Esophagus muscularis mucosa (tissue), 4 donors: ENCODE measurements around the gene KCNJ10. TPM values are rescaled to one million over a fixed set of nuclear protein-coding genes. Genes with fewer than 3 reads are reported as not detected.
A peak's percentile ranks its signal among the peaks of the same experiment; 100 is the strongest.
"Not testable (repeated sequence)": the region's sequence is repeated elsewhere in the genome, so short reads cannot be mapped to it uniquely, and the experiment has no call there.

Experiments
- DNase-seq: peaks from one replicate; pipeline ENCODE4 v3.0.0-alpha.2; 2017; ENCODE audit errors: extremely low spot score
- H3K27ac ChIP-seq, 4 donors: fragments of 200-600 bp; sonication (generic); replicated peaks in 1 of 4; 1 replicate in 3 of 4; 2 replicates in 1 of 4; pipeline ENCODE4 v1.5.1; 2016 to 2019; ENCODE audit warnings: mild to moderate bottlenecking in 1 of 4
- H3K27me3 ChIP-seq, 4 donors: fragments of 200-600 bp; sonication (generic); one replicate each; pipeline versions ENCODE4 v1.5.1 to v1.6.0; 2016 to 2019
- H3K36me3 ChIP-seq, 4 donors: fragments of 200-600 bp; sonication (generic); one replicate each; pipeline ENCODE4 v1.5.1; 2016 to 2019
- H3K4me1 ChIP-seq, 4 donors: fragments of 200-600 bp; sonication (generic); one replicate each; pipeline ENCODE4 v1.5.1; 2016 to 2019
- H3K4me3 ChIP-seq, 4 donors: fragments of 200-600 bp; sonication (generic); 1 replicate in 2 of 4; 2 replicates in 2 of 4; pipeline ENCODE4 v1.5.1; 2016 to 2019; ENCODE audit warnings: mild to moderate bottlenecking in 4 of 4, moderate library complexity in 1 of 4
- H3K9me3 ChIP-seq, 4 donors: fragments of 200-600 bp; sonication (generic); 1 replicate in 3 of 4; 2 replicates in 1 of 4; pipeline ENCODE4 v1.5.1; 2016 to 2019
- CTCF ChIP-seq, 3 experiments: fragments of 200-600 bp in 2 of 3; fragments of 450-650 bp in 1 of 3; sonication (generic) in 2 of 3; IDR thresholded peaks; one replicate each; pipeline ENCODE4 v1.5.1; 2017 to 2019; ENCODE audit warnings: antibody characterized with exemption in 3 of 3, mild to moderate bottlenecking in 2 of 3, moderate library complexity in 1 of 3
- EP300 ChIP-seq: sonication (generic); formaldehyde crosslinking; IDR thresholded peaks from one replicate; pipeline ENCODE4 v1.6.1; 2017; ENCODE audit warnings: antibody characterized with exemption
- POLR2A ChIP-seq: fragments of 450-650 bp; IDR thresholded peaks from one replicate; pipeline ENCODE4 v1.6.1; 2017; ENCODE audit warnings: antibody characterized with exemption, moderate library complexity, mild to moderate bottlenecking, low read depth
- POLR2AphosphoS5 ChIP-seq, 2 donors: sonication (generic); formaldehyde crosslinking; IDR thresholded peaks; one replicate each; pipeline ENCODE4 v1.6.1; 2017; ENCODE audit warnings: antibody characterized with exemption in 2 of 2
- WGBS: methylation state at CpG from one replicate; pipeline ENCODE4 v1.1.5; 2018; 5-methylcytosine and 5-hydroxymethylcytosine counted together
- intact Hi-C: fragments of 100-400 bp; cut with DNase I; formaldehyde crosslinking; loops from one replicate; pipeline ENCODE4 v1.15.1; 2023
- total RNA-seq, 4 donors: library from RNA; depleted of rRNA; stranded (reverse); fragments of >200 nt; gene quantifications; one replicate each; pipeline versions ENCODE4 v1.1.0 to v1.2.1, GENCODE V29; 2016

The KCNJ10 gene
- total RNA-seq, 4 donors from 2014 or later: 0.06 TPM; not detected in 3

- DNase-seq: no peak
- H3K27ac ChIP-seq: peak overlapping the region; percentile 6 to 95 (median 62)
These were observed 42.4 kb upstream of the KCNJ10 start for GRCh38 chr1:160112357-160112756.

GRCh38 chr1:160111462-160111861 is 41.5 kb upstream of the KCNJ10 start:
- intact Hi-C loops: loop anchor here (5.0 kb wide), 1 partner anchor 41 kb away; the partner anchor contains the start of gene ATP1A4
- peaks cover 28 to 60% (median 50%) of the 10 kb centered on the region in 4 donors for H3K4me1 ChIP-seq
- H3K27me3 ChIP-seq, H3K4me3 ChIP-seq, H3K36me3 ChIP-seq, H3K9me3 ChIP-seq, DNase-seq: not testable (repeated sequence)
- WGBS: 88% methylated on average over 10 of the region's 10 CpGs
- peak overlapping the region in 1 of 4 donors; percentile 85 for H3K27ac ChIP-seq

More at GRCh38 chr1:160112357-160112756, 42.4 kb upstream of the KCNJ10 start:
- intact Hi-C loops: loop anchor here (5.0 kb wide), 1 partner anchor 40 kb away; the partner anchor contains the start of gene ATP1A4
- TF ChIP-seq POLR2AphosphoS5 (IDR thresholded peaks at IDR 0.05): no peak
- TF ChIP-seq POLR2A: no peak
- TF ChIP-seq CTCF (IDR thresholded peaks at IDR 0.05): no peak
- TF ChIP-seq EP300: no peak
- Histone ChIP-seq H3K4me3 (no peak overlapping the region), H3K4me1 (peaks cover 28 to 69% (median 56%) of the 10 kb centered on the region in 4 donors), H3K9me3 (no peaks in the 10 kb centered on the region), H3K36me3 (no peaks in the 10 kb centered on the region), H3K27me3 (peaks cover 0 to 4% (median 0%) of the 10 kb centered on the region in 4 donors)
- WGBS: 73% methylated on average over 12 of the region's 12 CpGs

GRCh38 chr1:160109686-160110085 is 39.7 kb upstream of the KCNJ10 start:
- intact Hi-C loops: loop anchor here (5.0 kb wide), 1 partner anchor 43 kb away; the partner anchor contains the start of gene ATP1A4
- DNase-seq: no peak
- Histone ChIP-seq H3K9me3 (no peaks in the 10 kb centered on the region), H3K4me3 (no peak overlapping the region), H3K27ac (no peak overlapping the region), H3K4me1 (peaks cover 20 to 49% (median 40%) of the 10 kb centered on the region in 4 donors), H3K27me3 (no peaks in the 10 kb centered on the region), H3K36me3 (no peaks in the 10 kb centered on the region)
- no peak for TF ChIP-seq POLR2AphosphoS5 (IDR thresholded peaks at IDR 0.05)
- TF ChIP-seq CTCF (IDR thresholded peaks at IDR 0.05): no peak
- no peak for TF ChIP-seq POLR2A
- TF ChIP-seq EP300: no peak
- 73% methylated on average over 4 of the region's 4 CpGs for WGBS

GRCh38 chr1:160108888-160109662 is 39.1 kb upstream of the KCNJ10 start:
- Histone ChIP-seq H3K9me3 (no peaks in the 10 kb centered on the region), H3K36me3 (no peaks in the 10 kb centered on the region), H3K4me3 (no peak overlapping the region), H3K27me3 (no peaks in the 10 kb centered on the region), H3K27ac (no peak overlapping the region), H3K4me1 (peaks cover 18 to 49% (median 40%) of the 10 kb centered on the region in 4 donors)
- TF ChIP-seq POLR2AphosphoS5 (IDR thresholded peaks at IDR 0.05) (no peak), CTCF (IDR thresholded peaks at IDR 0.05) (peak; percentile 39 to 57 (median 49))
- DNase-seq: no peak
- intact Hi-C loops: no loop called here
- 41% methylated on average over 5 of the region's 6 CpGs for WGBS

- no peaks in the 10 kb centered on the region for H3K36me3 ChIP-seq
- H3K27ac ChIP-seq: no peak overlapping the region
- no peaks in the 10 kb centered on the region for H3K27me3 ChIP-seq
- DNase-seq: no peak
- no peak for TF ChIP-seq CTCF (IDR thresholded peaks at IDR 0.05)
- no peak for TF ChIP-seq POLR2A
- no peak for TF ChIP-seq EP300
- no peak for TF ChIP-seq POLR2AphosphoS5 (IDR thresholded peaks at IDR 0.05)
- no peaks in the 10 kb centered on the region for H3K9me3 ChIP-seq
- WGBS: 100% methylated on average over 1 of the region's 1 CpG
- H3K4me1 ChIP-seq: peaks cover 18 to 49% (median 42%) of the 10 kb centered on the region in 4 donors
- intact Hi-C loops: no loop called here
- H3K4me3 ChIP-seq: no peak overlapping the region
These were observed 37.6 kb upstream of the KCNJ10 start for GRCh38 chr1:160107512-160107911.
